NB4 (cell line): ENCODE measurements around the gene MEIS1.

Experiments
- POLR2A ChIP-seq: IDR thresholded peaks from 2 replicates; pipeline ENCODE4 v1.6.1; 2011; ENCODE audit warnings: mild to moderate bottlenecking; ENCODE audit not compliant: insufficient read length; ENCODE audit errors: extremely low read depth
- TF ChIP-seq, protein P1 (sequence below): IDR thresholded peaks from one replicate; pipeline ENCODE4 v1.5.1; 2012; ENCODE audit warnings: low read depth, low read length

DNA sequence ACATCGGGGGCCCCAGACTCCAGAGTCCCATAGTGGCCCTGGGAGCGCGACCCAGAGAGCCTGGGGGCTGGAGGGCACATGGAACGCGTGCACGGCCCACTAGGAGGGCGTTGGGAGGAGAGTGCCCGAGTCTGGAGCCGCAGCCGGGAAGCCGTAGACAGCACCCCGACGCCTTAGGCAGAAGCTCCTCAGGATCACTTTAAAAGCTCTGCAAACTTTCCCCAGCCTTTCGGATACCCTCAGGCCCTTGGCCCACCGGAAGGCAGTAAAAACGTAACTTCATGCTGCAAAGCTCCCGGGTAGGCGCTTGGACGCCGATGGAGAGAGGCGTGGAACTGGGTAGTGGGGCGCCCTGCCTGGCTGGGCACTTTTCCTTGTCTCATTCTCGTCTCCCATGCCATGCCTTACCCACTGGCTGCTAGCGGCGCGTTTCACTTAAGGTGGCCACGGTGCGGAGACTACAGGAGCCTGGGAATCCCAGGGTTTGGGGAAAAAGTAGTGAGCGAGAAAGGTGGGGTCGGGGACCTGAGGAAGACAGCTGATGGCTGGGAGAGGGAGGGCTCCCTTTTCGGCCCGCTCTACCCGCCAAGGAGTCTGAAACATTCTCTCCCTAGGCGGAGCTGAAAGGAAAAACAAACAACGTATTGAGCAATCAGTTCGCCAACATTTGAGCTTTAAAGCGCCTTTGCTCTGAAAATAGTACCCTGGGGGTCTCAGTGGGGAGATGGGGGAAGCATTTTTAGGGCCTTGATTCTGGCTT lies 141.8 kb downstream of the MEIS1 start:
- TF ChIP-seq, protein P1, sequence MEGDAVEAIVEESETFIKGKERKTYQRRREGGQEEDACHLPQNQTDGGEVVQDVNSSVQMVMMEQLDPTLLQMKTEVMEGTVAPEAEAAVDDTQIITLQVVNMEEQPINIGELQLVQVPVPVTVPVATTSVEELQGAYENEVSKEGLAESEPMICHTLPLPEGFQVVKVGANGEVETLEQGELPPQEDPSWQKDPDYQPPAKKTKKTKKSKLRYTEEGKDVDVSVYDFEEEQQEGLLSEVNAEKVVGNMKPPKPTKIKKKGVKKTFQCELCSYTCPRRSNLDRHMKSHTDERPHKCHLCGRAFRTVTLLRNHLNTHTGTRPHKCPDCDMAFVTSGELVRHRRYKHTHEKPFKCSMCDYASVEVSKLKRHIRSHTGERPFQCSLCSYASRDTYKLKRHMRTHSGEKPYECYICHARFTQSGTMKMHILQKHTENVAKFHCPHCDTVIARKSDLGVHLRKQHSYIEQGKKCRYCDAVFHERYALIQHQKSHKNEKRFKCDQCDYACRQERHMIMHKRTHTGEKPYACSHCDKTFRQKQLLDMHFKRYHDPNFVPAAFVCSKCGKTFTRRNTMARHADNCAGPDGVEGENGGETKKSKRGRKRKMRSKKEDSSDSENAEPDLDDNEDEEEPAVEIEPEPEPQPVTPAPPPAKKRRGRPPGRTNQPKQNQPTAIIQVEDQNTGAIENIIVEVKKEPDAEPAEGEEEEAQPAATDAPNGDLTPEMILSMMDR, result no peak
- TF ChIP-seq POLR2A, result no peak
